Measurements from ENCODE around the gene MAPK4. TPM values are rescaled to one million over a fixed set of nuclear protein-coding genes. Genes with fewer than 3 reads are reported as not detected.
"Not testable (repeated sequence)": the region's sequence is repeated elsewhere in the genome, so short reads cannot be mapped to it uniquely, and the experiment has no call there.

Gene MAPK4
- total and polyA plus RNA-seq, 7 experiments from 2014 or later, result not detected

GRCh38 chr18:50533822-50534221 is 26.1 kb upstream of the MAPK4 start:
- CTCF ChIA-PET; intact Hi-C loops (cut with micrococcal nuclease); DNase-seq; H3K4me1 Mint-ChIP-seq; ATAC-seq; H3K4me3 Mint-ChIP-seq; H3K4me1 ChIP-seq (ENCODE audit: control insufficient read depth in 2 of 2, insufficient read depth in 2 of 2, low read length in 2 of 2); H3K36me3 ChIP-seq (ENCODE audit: control insufficient read depth in 2 of 3, insufficient read depth in 3 of 3, low read length in 3 of 3); H3K27me3 ChIP-seq (ENCODE audit: control insufficient read depth in 2 of 2, insufficient read depth in 2 of 2, low read length in 2 of 2); H3K27ac ChIP-seq (ENCODE audit: low read depth, low read length); H3K27ac Mint-ChIP-seq; H3K4me3 ChIP-seq (ENCODE audit: low read length); POLR2A ChIA-PET: not testable (repeated sequence)
- peaks cover 0 to 18% (median 0%) of the 10 kb centered on the region in 3 experiments for H3K9me3 ChIP-seq (ENCODE audit: control insufficient read depth in 2 of 3, low read length in 3 of 3)
- peaks cover 0 to 16% (median 5%) of the 10 kb centered on the region in 5 donors for H3K36me3 Mint-ChIP-seq
- peaks cover 10 to 43% (median 25%) of the 10 kb centered on the region in 11 donors for H3K9me3 Mint-ChIP-seq
- H3K27me3 Mint-ChIP-seq, result peaks cover 0 to 21% (median 5%) of the 10 kb centered on the region in 5 donors

- H3K4me3 Mint-ChIP-seq; CTCF ChIA-PET; H3K36me3 Mint-ChIP-seq; ATAC-seq; H3K27ac Mint-ChIP-seq; H3K36me3 ChIP-seq (ENCODE audit: control insufficient read depth in 2 of 3, insufficient read depth in 3 of 3, low read length in 3 of 3); POLR2A ChIA-PET; H3K9me3 ChIP-seq (ENCODE audit: control insufficient read depth in 2 of 3, low read length in 3 of 3); H3K4me3 ChIP-seq (ENCODE audit: low read length); H3K4me1 ChIP-seq (ENCODE audit: control insufficient read depth in 2 of 2, insufficient read depth in 2 of 2, low read length in 2 of 2); H3K4me1 Mint-ChIP-seq; H3K27me3 ChIP-seq (ENCODE audit: control insufficient read depth in 2 of 2, insufficient read depth in 2 of 2, low read length in 2 of 2); intact Hi-C loops (cut with micrococcal nuclease); DNase-seq; H3K27ac ChIP-seq (ENCODE audit: low read depth, low read length): not testable (repeated sequence)
- peaks cover 0 to 11% (median 3%) of the 10 kb centered on the region in 11 donors for H3K9me3 Mint-ChIP-seq
- H3K27me3 Mint-ChIP-seq, result peaks cover 0 to 26% (median 10%) of the 10 kb centered on the region in 5 donors
Observed at GRCh38 chr18:50544476-50544875, 15.4 kb upstream of the MAPK4 start.

- ATAC-seq, result no peak
- POLR2A ChIA-PET, result no interaction called here
Observed at GRCh38 chr18:50545936-50546335, 14.0 kb upstream of the MAPK4 start.

GRCh38 chr18:50548160-50548559 is 11.7 kb upstream of the MAPK4 start:
- ATAC-seq, result no peak
- H3K36me3 ChIP-seq (ENCODE audit: control insufficient read depth in 2 of 3, insufficient read depth in 3 of 3, low read length in 3 of 3), result no peaks in the 10 kb centered on the region
- CTCF ChIA-PET, result no interaction called here
- H3K27ac Mint-ChIP-seq, result no peak overlapping the region
- no peak overlapping the region for H3K27ac ChIP-seq (ENCODE audit: low read depth, low read length)
- peaks cover 0 to 1% (median 0%) of the 10 kb centered on the region in 7 donors for H3K4me1 Mint-ChIP-seq
- H3K4me1 ChIP-seq (ENCODE audit: control insufficient read depth in 2 of 2, insufficient read depth in 2 of 2, low read length in 2 of 2), result no peaks in the 10 kb centered on the region
- H3K36me3 Mint-ChIP-seq, result no peaks in the 10 kb centered on the region
- H3K27me3 Mint-ChIP-seq, result peaks cover 0 to 31% (median 17%) of the 10 kb centered on the region in 5 donors
- no peak for DNase-seq
- POLR2A ChIA-PET, result no interaction called here
- no peak overlapping the region for H3K4me3 Mint-ChIP-seq
- intact Hi-C loops (cut with micrococcal nuclease), result no loop called here
- H3K4me3 ChIP-seq (ENCODE audit: low read length), result no peak overlapping the region
- H3K9me3 ChIP-seq (ENCODE audit: control insufficient read depth in 2 of 3, low read length in 3 of 3), result no peaks in the 10 kb centered on the region
- peaks cover 0 to 11% (median 2%) of the 10 kb centered on the region in 11 donors for H3K9me3 Mint-ChIP-seq
- no peaks in the 10 kb centered on the region for H3K27me3 ChIP-seq (ENCODE audit: control insufficient read depth in 2 of 2, insufficient read depth in 2 of 2, low read length in 2 of 2)

More at GRCh38 chr18:50545936-50546335, 14.0 kb upstream of the MAPK4 start:
- Mint-ChIP-seq H3K27ac (no peak overlapping the region), H3K27me3 (peaks cover 0 to 24% (median 10%) of the 10 kb centered on the region in 5 donors), H3K9me3 (peaks cover 0 to 11% (median 3%) of the 10 kb centered on the region in 11 donors), H3K4me1 (peaks cover 0 to 1% (median 0%) of the 10 kb centered on the region in 7 donors), H3K36me3 (no peaks in the 10 kb centered on the region), H3K4me3 (no peak overlapping the region)
- no peak for DNase-seq
- no peaks in the 10 kb centered on the region for H3K9me3 ChIP-seq (ENCODE audit: control insufficient read depth in 2 of 3, low read length in 3 of 3)
- no peaks in the 10 kb centered on the region for H3K36me3 ChIP-seq (ENCODE audit: control insufficient read depth in 2 of 3, insufficient read depth in 3 of 3, low read length in 3 of 3)
- intact Hi-C loops (cut with micrococcal nuclease), result no loop called here
- no peaks in the 10 kb centered on the region for H3K27me3 ChIP-seq (ENCODE audit: control insufficient read depth in 2 of 2, insufficient read depth in 2 of 2, low read length in 2 of 2)
- no peak overlapping the region for H3K4me3 ChIP-seq (ENCODE audit: low read length)
- CTCF ChIA-PET, result no interaction called here
- no peaks in the 10 kb centered on the region for H3K4me1 ChIP-seq (ENCODE audit: control insufficient read depth in 2 of 2, insufficient read depth in 2 of 2, low read length in 2 of 2)
- no peak overlapping the region for H3K27ac ChIP-seq (ENCODE audit: low read depth, low read length)

- Mint-ChIP-seq H3K27me3 (peaks cover 16 to 51% (median 42%) of the 10 kb centered on the region in 5 donors), H3K9me3 (peaks cover 5 to 35% (median 16%) of the 10 kb centered on the region in 11 donors)
- H3K27ac Mint-ChIP-seq; ATAC-seq; H3K27ac ChIP-seq (ENCODE audit: low read depth, low read length); DNase-seq; H3K4me3 ChIP-seq (ENCODE audit: low read length); intact Hi-C loops (cut with micrococcal nuclease); H3K4me3 Mint-ChIP-seq; H3K4me1 Mint-ChIP-seq; POLR2A ChIA-PET; CTCF ChIA-PET; H3K27me3 ChIP-seq (ENCODE audit: control insufficient read depth in 2 of 2, insufficient read depth in 2 of 2, low read length in 2 of 2); H3K4me1 ChIP-seq (ENCODE audit: control insufficient read depth in 2 of 2, insufficient read depth in 2 of 2, low read length in 2 of 2); H3K9me3 ChIP-seq (ENCODE audit: control insufficient read depth in 2 of 3, low read length in 3 of 3); H3K36me3 ChIP-seq (ENCODE audit: control insufficient read depth in 2 of 3, insufficient read depth in 3 of 3, low read length in 3 of 3); H3K36me3 Mint-ChIP-seq: not testable (repeated sequence)
Observed at GRCh38 chr18:50551651-50552050, 8.2 kb upstream of the MAPK4 start.

- H3K4me3 ChIP-seq (ENCODE audit: low read length), result no peak overlapping the region
- H3K4me1 Mint-ChIP-seq, result peaks cover 0 to 16% (median 5%) of the 10 kb centered on the region in 7 donors
- no peaks in the 10 kb centered on the region for H3K36me3 ChIP-seq (ENCODE audit: control insufficient read depth in 2 of 3, insufficient read depth in 3 of 3, low read length in 3 of 3)
- ChIA-PET POLR2A (no interaction called here), CTCF (no interaction called here)
- intact Hi-C loops (cut with micrococcal nuclease), result no loop called here
- H3K27me3 Mint-ChIP-seq, result peaks cover 64 to 77% (median 75%) of the 10 kb centered on the region in 5 donors
- H3K4me1 ChIP-seq (ENCODE audit: control insufficient read depth in 2 of 2, insufficient read depth in 2 of 2, low read length in 2 of 2), result peaks cover 0 to 7% of the 10 kb centered on the region in 2 donors
- H3K27ac Mint-ChIP-seq, result no peak overlapping the region
- DNase-seq (no peak), ATAC-seq (no peak)
- H3K9me3 ChIP-seq (ENCODE audit: control insufficient read depth in 2 of 3, low read length in 3 of 3), result no peaks in the 10 kb centered on the region
- H3K27ac ChIP-seq (ENCODE audit: low read depth, low read length), result no peak overlapping the region
- peaks cover 5% of the 10 kb centered on the region in 2 donors for H3K27me3 ChIP-seq (ENCODE audit: control insufficient read depth in 2 of 2, insufficient read depth in 2 of 2, low read length in 2 of 2)
- H3K36me3 Mint-ChIP-seq, result peaks cover 0 to 6% (median 0%) of the 10 kb centered on the region in 5 donors
- peak overlapping the region in 3 of 10 donors; percentile 1 to 25 (median 4) for H3K4me3 Mint-ChIP-seq
- peaks cover 3 to 35% (median 15%) of the 10 kb centered on the region in 11 donors for H3K9me3 Mint-ChIP-seq
Observed at GRCh38 chr18:50558157-50558556, 1.7 kb upstream of the MAPK4 start.
